Left lobe of liver (tissue), 2 donors: ENCODE data around the gene LRRC42. TPM values are rescaled to one million over a fixed set of nuclear protein-coding genes. Genes with fewer than 3 reads are reported as not detected.

Source experiments
- ATAC-seq: fragments of 200-7000 bp; cut with Tn5 transposase; one replicate; pipeline ENCODE4 v1.9.1; 2020; ENCODE audit warnings: mild to moderate bottlenecking, moderate library complexity
- DNase-seq: peaks from one replicate; pipeline ENCODE4 v3.0.0-alpha.2; 2020; ENCODE audit warnings: low spot score
- total RNA-seq: library from RNA; stranded (reverse); gene quantifications from one replicate; pipeline ENCODE4 v1.2.1, GENCODE V29; 2021
- donor health status: DM: no; HTN: no; CAD: no; lungs with moderate emphysema.
- donor health status: DM: no; HTN: yes; CAD: no.

Gene LRRC42, protein sequence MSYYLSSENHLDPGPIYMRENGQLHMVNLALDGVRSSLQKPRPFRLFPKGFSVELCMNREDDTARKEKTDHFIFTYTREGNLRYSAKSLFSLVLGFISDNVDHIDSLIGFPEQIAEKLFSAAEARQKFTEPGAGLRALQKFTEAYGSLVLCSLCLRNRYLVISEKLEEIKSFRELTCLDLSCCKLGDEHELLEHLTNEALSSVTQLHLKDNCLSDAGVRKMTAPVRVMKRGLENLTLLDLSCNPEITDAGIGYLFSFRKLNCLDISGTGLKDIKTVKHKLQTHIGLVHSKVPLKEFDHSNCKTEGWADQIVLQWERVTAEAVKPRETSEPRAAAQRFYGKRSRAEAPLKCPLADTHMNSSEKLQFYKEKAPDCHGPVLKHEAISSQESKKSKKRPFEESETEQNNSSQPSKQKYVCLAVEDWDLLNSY
- total RNA-seq: 10.5 TPM

DNA sequence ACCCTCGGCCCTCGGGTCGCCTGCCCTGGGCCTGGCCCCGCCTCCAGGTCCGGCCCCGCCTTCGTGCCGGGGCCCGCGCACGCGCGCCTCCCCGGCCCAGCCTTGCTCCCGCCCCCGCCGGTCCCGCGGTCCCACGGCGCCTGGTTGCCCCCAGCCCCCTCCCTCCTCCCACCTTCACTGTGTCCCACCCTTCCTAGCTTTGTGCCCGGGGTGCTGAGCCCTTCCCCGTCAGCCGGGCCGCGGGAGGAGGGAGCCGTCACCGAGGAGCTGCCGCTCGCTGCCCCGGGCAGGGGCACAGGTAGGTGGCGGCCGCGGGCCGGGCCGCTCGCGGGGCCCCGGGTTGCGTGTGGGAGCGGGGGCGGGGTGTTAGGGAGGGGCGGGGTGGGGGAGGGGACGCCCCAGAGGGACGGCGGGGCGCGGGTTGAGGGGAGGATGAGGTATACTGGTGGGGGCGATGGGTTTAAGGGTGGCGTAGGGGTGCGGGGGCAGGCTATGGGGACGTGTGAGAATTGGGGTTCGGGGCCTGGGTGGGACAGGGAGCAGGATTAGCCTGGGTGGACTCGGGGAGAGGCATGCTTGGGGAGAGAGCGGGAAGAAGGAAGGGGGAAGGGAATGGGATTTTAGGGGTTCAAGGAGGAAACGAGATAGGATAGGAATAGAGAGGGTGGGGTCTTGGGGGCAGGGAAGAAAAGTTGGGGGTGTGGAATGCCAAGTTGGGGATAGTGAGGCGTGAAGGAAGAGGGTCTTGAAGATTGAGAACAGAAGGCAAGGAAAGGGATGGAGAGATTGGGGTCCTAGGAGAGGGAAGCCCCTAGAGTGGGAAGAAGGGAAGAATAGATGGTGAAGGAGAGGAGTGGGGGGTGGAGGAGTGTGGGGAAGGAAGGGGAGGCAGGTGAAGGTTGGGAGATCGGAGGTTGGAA lies at the start of gene LRRC42:
Gene LRRC42, plus strand, starts transcription at position 99 of the 920 bp plus-strand sequence. CDS start 5,650 bp downstream, outside the sequence.
- DNase-seq: no peak
- peak; percentile 82 for ATAC-seq

DNA sequence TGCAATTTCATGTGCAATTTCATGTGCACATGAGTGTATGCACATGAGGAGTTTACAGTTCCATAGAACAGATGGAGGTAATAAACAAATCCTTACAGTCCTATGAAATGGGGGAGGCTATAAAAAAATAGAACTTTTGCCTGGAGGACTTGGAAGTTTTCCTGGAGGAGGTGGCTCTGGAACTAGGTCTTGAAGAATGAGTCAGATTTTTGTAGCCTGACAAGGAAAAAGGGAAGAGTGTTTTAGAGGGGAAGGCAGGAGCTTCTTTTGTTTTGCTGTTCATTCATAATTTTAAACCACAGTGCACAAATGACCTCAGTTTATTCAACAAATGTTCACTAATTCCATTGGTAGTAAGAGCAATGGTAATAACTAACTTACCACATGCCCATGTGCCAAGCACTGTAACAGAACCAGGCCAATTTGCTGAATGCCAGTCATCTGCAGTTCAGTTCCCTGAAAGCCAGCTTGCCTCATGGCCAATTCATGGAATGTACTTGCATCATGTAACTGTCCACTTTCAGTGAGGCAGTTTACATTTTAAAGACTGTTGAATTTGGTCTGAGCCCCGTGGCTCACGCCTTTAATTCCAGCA lies 49.4 kb upstream of the LRRC42 start:
- peak; percentile 78 for DNase-seq
- ATAC-seq: peak; percentile 35

DNA sequence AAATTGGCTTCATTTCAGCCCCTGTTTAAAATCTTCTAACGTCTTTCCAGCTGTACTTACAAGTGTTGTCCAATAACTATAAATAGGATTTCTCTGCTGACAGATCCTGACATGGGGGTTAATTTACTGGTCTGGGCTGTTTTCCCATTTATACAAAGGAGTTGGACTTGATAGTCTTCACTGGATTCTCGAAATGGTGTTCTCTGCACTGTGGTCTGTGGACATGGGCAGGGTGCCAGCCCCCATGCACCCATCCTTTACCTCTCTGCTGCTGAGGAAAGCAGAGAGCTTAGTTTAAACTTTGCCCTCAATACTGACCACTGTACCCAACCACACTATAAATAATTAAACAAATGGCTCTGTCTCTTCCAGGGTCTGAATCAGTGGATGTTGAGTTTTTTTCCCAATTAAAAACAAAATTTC lies 46.9 kb upstream of the LRRC42 start:
- ATAC-seq: peak; percentile 79
- peak; percentile 95 for DNase-seq

DNA sequence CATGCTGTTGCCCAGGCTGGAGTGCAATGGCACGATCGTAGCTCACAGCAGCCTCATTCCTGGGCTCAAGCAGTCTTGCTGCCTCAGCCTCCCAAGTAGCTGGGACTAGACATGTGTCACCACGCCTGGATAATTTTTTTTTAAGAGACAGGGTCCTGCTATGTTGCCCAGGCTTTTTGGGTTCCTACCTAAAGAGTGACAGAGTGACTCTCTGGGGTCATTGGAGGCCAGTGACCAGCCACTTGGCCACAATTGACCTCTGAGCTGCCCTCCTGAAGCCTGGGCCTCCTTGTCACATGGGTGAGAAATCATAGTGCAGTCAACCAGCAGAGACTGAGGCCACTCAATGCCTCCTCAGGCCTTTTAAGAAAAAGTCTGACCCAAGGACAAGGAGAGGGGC lies 46.4 kb upstream of the LRRC42 start:
- ATAC-seq (peak; percentile 51), DNase-seq (peak; percentile 67)

GRCh38 chr1:53902235-53903138 lies 43.7 kb upstream of the LRRC42 start:
- DNase-seq (peak; percentile 19), ATAC-seq (no peak)

GRCh38 chr1:53905509-53905908 lies 40.6 kb upstream of the LRRC42 start:
- no peak for DNase-seq
- no peak for ATAC-seq

GRCh38 chr1:53906121-53906520 lies 40.0 kb upstream of the LRRC42 start:
- DNase-seq (peak; percentile 24), ATAC-seq (no peak)

DNA sequence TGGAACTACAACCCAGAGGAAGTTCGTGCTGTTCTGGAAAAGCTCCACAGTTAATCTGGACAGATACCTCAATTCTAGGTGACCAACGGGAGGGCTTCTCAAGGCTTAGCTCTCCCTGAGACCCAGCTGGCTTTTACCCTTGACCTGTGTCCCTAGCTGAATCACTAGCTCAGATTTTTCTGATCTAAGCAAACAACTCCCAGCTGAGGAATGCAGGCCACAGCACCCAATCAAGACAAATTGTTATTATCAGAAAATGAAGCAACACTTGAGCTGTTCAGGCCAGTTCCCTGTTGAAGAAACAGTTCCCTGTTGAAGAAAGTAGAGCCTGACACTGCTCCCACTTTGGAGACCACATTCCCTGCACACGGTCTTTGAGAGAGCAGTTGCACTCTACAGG lies 36.2 kb upstream of the LRRC42 start:
- ATAC-seq (peak; percentile 54), DNase-seq (peak; percentile 26)

DNA sequence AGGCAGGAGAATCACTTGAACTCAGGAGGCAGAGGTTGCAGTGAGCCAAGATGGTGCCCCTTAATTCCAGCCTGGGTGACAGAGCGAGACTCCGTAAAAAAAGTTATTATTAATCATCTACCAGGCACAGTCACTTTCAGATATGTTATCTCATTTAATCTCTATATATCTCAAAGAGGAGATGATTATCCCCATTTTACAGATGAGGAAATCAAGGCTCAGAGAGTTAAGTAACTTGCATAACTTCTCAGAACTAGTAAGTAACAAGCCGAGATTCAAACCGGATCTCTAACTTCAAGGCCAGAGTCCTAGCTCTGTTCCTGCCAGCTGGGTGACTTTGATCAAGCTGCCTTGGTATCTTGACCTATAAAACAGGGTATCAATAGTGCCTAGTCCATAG lies 34.7 kb upstream of the LRRC42 start:
- DNase-seq (no peak), ATAC-seq (no peak)

DNA sequence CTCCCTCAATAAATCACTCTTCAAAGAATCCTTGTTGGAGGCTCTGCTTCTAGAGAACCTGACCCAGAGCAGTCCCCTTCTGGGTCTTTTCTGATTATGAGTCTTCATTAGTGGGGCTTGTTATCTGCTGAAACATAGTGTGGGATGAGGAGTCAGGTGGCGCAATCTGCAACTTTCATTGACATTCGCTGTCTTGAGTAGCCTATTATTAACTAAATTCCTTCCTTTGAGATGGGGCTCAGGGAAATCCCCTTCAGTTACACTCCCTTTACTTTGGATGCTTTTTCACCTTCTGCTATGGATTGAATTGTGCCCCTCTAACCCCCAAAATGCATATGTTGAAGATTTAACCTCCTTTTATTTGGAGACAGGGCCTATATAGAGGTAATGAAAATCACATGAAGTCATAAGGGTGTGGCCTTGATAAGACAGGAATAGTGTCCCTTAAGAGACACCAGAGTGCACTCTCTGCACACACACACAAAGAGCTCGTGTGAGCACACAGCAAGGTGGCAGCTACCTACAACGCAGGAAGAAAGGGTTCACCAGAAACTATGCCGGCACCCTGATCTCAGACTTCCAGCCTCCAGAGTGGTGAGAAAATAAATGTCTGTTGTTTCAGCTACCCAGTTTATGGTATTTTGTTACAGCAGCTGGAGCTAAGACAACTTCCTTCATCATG lies 32.7 kb upstream of the LRRC42 start:
- ATAC-seq (no peak), DNase-seq (no peak)

GRCh38 chr1:53918343-53918742 lies 27.8 kb upstream of the LRRC42 start:
- peak; percentile 21 for ATAC-seq

DNA sequence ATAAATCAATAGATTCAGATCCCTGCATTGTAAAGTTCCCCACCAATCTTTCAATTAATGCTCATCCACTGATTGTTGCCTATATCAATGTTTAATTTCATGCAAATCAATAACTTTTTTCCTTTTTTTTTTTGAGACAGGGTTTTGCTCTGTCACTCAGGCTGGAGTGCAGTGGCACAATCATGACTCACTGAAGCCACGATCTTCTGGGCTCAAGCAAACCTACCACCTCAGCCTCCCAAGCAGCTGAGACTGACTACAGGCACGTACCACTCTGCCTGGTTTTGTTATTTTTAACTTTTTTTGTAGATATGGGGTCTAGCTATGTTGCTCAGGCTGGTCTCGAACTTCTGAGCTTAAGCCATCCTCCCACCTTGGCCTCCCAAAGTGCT lies 26.5 kb upstream of the LRRC42 start:
- no peak for DNase-seq
- peak; percentile 8 for ATAC-seq

More at GRCh38 chr1:53918343-53918742, 27.8 kb upstream of the LRRC42 start:
- no peak for DNase-seq

DNA sequence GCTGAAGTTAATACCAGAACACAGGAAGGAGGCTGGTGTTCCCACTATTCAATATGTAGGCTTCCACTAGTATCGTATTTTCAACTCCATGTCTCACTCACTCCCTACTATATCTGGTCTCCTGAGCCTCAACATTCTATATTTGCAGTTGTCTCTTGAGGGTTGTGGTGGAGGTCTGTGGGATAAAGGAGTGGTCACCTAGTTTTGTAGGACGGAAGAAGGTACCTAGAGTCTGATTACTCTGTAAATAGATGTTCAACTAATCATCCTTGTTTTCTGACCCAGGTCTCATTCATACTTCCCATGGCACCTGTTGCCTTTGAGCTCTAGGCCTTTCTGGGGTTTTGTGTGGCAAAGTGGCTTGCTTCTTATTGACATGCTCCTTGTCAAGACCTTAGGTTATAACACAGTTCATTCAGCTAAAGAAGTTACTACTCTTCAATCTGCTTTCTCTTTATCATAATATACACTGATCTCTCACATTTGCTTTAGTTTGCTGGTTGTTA lies 18.7 kb upstream of the LRRC42 start:
- ATAC-seq (no peak), DNase-seq (no peak)

DNA sequence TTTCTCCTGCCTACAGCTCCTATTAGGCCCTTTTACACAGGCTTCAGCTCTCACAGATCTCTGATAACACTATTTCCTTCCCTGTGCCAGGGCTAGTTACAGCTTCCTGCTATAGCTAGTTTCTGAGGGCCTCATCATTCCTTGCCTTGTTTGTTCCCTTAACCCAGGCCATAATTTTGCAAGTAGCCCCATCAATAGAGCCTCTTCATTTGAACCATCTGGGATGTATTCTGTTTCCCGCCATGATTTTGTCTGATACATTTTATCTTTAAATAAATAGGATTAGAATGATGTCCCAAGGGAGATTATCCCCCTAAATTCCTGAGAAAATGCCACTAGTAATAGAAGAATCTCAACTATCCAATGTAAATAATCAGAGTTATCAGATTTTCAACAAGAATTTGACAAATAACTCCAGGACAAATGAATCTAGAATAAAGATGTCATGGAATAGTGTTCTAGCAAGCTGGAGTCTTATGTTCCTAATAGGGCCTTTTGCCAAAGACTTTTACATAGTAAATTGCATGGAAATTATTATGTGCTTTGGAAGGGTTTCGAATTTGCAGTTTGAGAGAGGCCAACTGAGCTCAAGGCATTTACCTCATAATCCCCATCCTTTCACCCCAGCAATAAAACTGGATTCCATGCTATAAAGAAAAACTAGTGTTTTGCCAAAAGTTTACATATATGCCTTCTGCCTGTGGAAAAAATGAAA lies 16.7 kb upstream of the LRRC42 start:
- ATAC-seq (no peak), DNase-seq (no peak)

DNA sequence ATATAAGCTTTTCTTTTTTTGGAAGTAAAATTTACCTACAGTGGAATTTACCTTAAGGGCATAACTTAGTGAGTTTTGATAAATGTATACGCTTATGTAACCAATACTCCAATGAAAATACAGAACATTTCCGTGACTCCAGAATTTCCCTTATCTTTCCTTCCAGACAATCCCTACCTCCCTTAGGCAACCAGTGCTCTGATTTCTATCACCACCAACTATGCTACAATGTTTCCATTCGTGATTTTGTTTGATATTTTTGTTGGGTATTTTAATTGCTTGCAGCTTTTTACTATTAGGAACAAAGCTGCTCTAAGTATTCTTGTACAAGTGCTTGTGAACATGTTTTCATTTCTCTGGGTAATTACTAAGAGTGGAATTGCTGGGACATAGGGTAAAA lies 15.2 kb upstream of the LRRC42 start:
- DNase-seq (no peak), ATAC-seq (no peak)

GRCh38 chr1:53931523-53931922 lies 14.6 kb upstream of the LRRC42 start:
- no peak for ATAC-seq
- DNase-seq: no peak

GRCh38 chr1:53934170-53934765 lies 11.9 kb upstream of the LRRC42 start:
- DNase-seq (no peak), ATAC-seq (no peak)

- no peak for ATAC-seq
- DNase-seq: no peak
Observed at GRCh38 chr1:53936430-53936829, 9.7 kb upstream of the LRRC42 start.
